Panc1 (cell line): Measurements from ENCODE around the gene KCNE3. TPM values are rescaled to one million over a fixed set of nuclear protein-coding genes. Genes with fewer than 3 reads are reported as not detected.

ENCODE experiments used
- ATAC-seq: fragments of 200-7000 bp; cut with Tn5 transposase; 2 replicates; pipeline ENCODE4 v1.9.1; 2020; ENCODE audit warnings: mild to moderate bottlenecking, moderate library complexity
- BruUV-seq: library from RNA; stranded (reverse); fragments of 400-500 nt; replicated peaks from 2 replicates; lab custom pipeline; 2021; lab: Mats Ljungman, UMichigan
- CTCF ChIA-PET: fragments of 300-600 bp; sonication (Branson Sonifier 250); formaldehyde crosslinking; loops from one replicate; lab custom pipeline; 2022; ENCODE audit warnings: antibody characterized with exemption; lab: Charles Lee
- POLR2A ChIA-PET: fragments of 300-600 bp; sonication (Branson Sonifier 250); formaldehyde crosslinking; loops from one replicate; lab custom pipeline; 2022; ENCODE audit warnings: antibody characterized with exemption; lab: Charles Lee
- DNase-seq: peaks from one replicate; pipeline ENCODE4 v3.0.0-alpha.2; 2010; ENCODE audit warnings: low read depth, low spot score
- H3K27ac ChIP-seq: 2 replicates; pipeline ENCODE4 v1.5.1; 2011; ENCODE audit warnings: mild to moderate bottlenecking, low read length, inconsistent platforms
- H3K27me3 ChIP-seq: fragments of 200-500 bp; sonication (Bioruptor generic); 2 replicates; pipeline ENCODE4 v1.6.0; 2014; ENCODE audit warnings: low read length, inconsistent platforms; ENCODE audit not compliant: control insufficient read depth, insufficient read depth
- H3K36me3 ChIP-seq: fragments of 200-500 bp; sonication (Bioruptor generic); 2 replicates; pipeline ENCODE4 v1.5.1; 2014; ENCODE audit warnings: inconsistent platforms, mild to moderate bottlenecking, low read length, moderate library complexity; ENCODE audit not compliant: control insufficient read depth, insufficient read depth
- H3K4me1 ChIP-seq: 2 replicates; pipeline ENCODE4 v1.5.1; 2011; ENCODE audit warnings: inconsistent platforms, mild to moderate bottlenecking, low read length, moderate library complexity; ENCODE audit not compliant: control insufficient read depth, insufficient read depth
- H3K4me3 ChIP-seq, 2 experiments: 2 replicates each; pipeline ENCODE4 v1.5.1; 2011 to 2012; ENCODE audit warnings: low read depth in 2 of 2, low read length in 2 of 2, mild to moderate bottlenecking in 2 of 2, inconsistent platforms in 1 of 2, moderate library complexity in 1 of 2
- H3K9me3 ChIP-seq: fragments of 200-500 bp; sonication (Bioruptor generic); 2 replicates; pipeline ENCODE4 v1.5.1; 2014; ENCODE audit warnings: low read depth, mild to moderate bottlenecking, inconsistent platforms, low read length, moderate library complexity; ENCODE audit not compliant: control insufficient read depth, insufficient read depth
- CTCF ChIP-seq: fragments of 450-650 bp; IDR thresholded peaks from 2 replicates; pipeline ENCODE4 v1.5.1; 2017; ENCODE audit warnings: mild to moderate bottlenecking
- POLR2AphosphoS5 ChIP-seq: IDR thresholded peaks from 2 replicates; pipeline ENCODE4 v1.6.1; 2012; ENCODE audit warnings: mild to moderate bottlenecking, low read depth, low read length, moderate library complexity
- SIN3A ChIP-seq: IDR thresholded peaks from 2 replicates; pipeline ENCODE4 v1.6.1; 2012; ENCODE audit warnings: low read depth, mild to moderate bottlenecking, low read length, moderate library complexity, borderline replicate concordance; ENCODE audit not compliant: insufficient read depth
- TCF7L2 ChIP-seq: IDR thresholded peaks from 2 replicates; pipeline ENCODE4 v1.6.1; 2011; ENCODE audit warnings: mild to moderate bottlenecking, low read depth, low read length, inconsistent platforms
- in situ Hi-C: cut with HindIII; loops from 2 replicates; pipeline ENCODE4 v1.10.0; 2016; ENCODE audit warnings: low sequenced_read_pairs, low pct_unique_long_range_greater_than_20kb
- intact Hi-C: fragments of 100-400 bp; cut with micrococcal nuclease; formaldehyde crosslinking; loops from one replicate; pipeline ENCODE4 v1.10.0; 2022; ENCODE audit not compliant: unreplicated experiment
- total RNA-seq: library from RNA; stranded (reverse); gene quantifications from one replicate; pipeline ENCODE4 v1.2.1, GENCODE V29; 2021; ENCODE audit not compliant: unreplicated experiment
- TF ChIP-seq, protein P1 (sequence below), 2 experiments: IDR thresholded peaks; 2 replicates each; pipeline ENCODE4 v1.6.1; 2011 to 2012; ENCODE audit warnings: low read depth in 2 of 2, control low read depth in 1 of 2, low read length in 1 of 2, mild to moderate bottlenecking in 1 of 2, moderate library complexity in 1 of 2; ENCODE audit not compliant: insufficient read depth in 1 of 2

Gene KCNE3
- total RNA-seq, 1 experiment from 2014 or later, result 0.15 TPM

GRCh38 chr11:74425100-74425499 lies 42.2 kb downstream of the KCNE3 start:
- H3K4me1 ChIP-seq, result no peaks in the 10 kb centered on the region
- ChIA-PET POLR2A (no interaction called here), CTCF (no interaction called here)
- DNase-seq, result no peak
- H3K4me3 ChIP-seq, result no peak overlapping the region
- in situ Hi-C loops, result no loop called here
- intact Hi-C loops, result no loop called here
- TF ChIP-seq SIN3A, result no peak
- TF ChIP-seq, protein P1, sequence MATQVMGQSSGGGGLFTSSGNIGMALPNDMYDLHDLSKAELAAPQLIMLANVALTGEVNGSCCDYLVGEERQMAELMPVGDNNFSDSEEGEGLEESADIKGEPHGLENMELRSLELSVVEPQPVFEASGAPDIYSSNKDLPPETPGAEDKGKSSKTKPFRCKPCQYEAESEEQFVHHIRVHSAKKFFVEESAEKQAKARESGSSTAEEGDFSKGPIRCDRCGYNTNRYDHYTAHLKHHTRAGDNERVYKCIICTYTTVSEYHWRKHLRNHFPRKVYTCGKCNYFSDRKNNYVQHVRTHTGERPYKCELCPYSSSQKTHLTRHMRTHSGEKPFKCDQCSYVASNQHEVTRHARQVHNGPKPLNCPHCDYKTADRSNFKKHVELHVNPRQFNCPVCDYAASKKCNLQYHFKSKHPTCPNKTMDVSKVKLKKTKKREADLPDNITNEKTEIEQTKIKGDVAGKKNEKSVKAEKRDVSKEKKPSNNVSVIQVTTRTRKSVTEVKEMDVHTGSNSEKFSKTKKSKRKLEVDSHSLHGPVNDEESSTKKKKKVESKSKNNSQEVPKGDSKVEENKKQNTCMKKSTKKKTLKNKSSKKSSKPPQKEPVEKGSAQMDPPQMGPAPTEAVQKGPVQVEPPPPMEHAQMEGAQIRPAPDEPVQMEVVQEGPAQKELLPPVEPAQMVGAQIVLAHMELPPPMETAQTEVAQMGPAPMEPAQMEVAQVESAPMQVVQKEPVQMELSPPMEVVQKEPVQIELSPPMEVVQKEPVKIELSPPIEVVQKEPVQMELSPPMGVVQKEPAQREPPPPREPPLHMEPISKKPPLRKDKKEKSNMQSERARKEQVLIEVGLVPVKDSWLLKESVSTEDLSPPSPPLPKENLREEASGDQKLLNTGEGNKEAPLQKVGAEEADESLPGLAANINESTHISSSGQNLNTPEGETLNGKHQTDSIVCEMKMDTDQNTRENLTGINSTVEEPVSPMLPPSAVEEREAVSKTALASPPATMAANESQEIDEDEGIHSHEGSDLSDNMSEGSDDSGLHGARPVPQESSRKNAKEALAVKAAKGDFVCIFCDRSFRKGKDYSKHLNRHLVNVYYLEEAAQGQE (IDR thresholded peaks at IDR 0.05; ENCODE audit: insufficient read depth in 1 of 2, low read depth in 2 of 2, low read length in 1 of 2), result no peak
- H3K27ac ChIP-seq, result no peak overlapping the region
- BruUV-seq, result no TSS peak
- ATAC-seq, result no peak
- H3K36me3 ChIP-seq, result no peaks in the 10 kb centered on the region
- no peaks in the 10 kb centered on the region for H3K27me3 ChIP-seq
- H3K9me3 ChIP-seq, result no peaks in the 10 kb centered on the region

- in situ Hi-C loops, result no loop called here
- H3K36me3 ChIP-seq, result no peaks in the 10 kb centered on the region
- peaks cover 7% of the 10 kb centered on the region; the same call in 1 of the 2 replicates for H3K4me1 ChIP-seq
- no TSS peak for BruUV-seq
- TF ChIP-seq CTCF (no peak), SIN3A (no peak)
- CTCF ChIA-PET, result no interaction called here
- H3K27ac ChIP-seq, result no peak overlapping the region
- no peaks in the 10 kb centered on the region for H3K27me3 ChIP-seq
- ATAC-seq (peak; percentile 52; the same call in 1 of the 2 replicates), DNase-seq (peak; percentile 72)
- no peaks in the 10 kb centered on the region for H3K9me3 ChIP-seq
- intact Hi-C loops, result no loop called here
- H3K4me3 ChIP-seq, result no peak overlapping the region
- POLR2A ChIA-PET, result no interaction called here
Measured at GRCh38 chr11:74418509-74418895, 48.8 kb downstream of the KCNE3 start.

- ATAC-seq, result peak; percentile 67; the same call in 1 of the 2 replicates
- in situ Hi-C loops, result no loop called here
- no TSS peak for BruUV-seq
- H3K36me3 ChIP-seq, result no peaks in the 10 kb centered on the region
- H3K9me3 ChIP-seq, result no peaks in the 10 kb centered on the region
- ChIA-PET POLR2A (no interaction called here), CTCF (no interaction called here)
- no peaks in the 10 kb centered on the region for H3K27me3 ChIP-seq
- 0 out of 2 replicates have a peak overlapping the region, but pooled peaks have one; percentile 30 for H3K27ac ChIP-seq
- intact Hi-C loops, result no loop called here
- no peak overlapping the region for H3K4me3 ChIP-seq
- peaks cover 7% of the 10 kb centered on the region; the same call in 1 of the 2 replicates for H3K4me1 ChIP-seq
- no peak for TF ChIP-seq TCF7L2
- TF ChIP-seq, protein P1 (IDR thresholded peaks at IDR 0.05; ENCODE audit: insufficient read depth in 1 of 2, low read depth in 2 of 2, low read length in 1 of 2), result peak; percentile 79 to 81
- no peak for TF ChIP-seq POLR2AphosphoS5
- no peak for TF ChIP-seq CTCF
- no peak for TF ChIP-seq SIN3A
- no peak for DNase-seq
Measured at GRCh38 chr11:74417860-74418508, 49.4 kb downstream of the KCNE3 start.
